Kidney epithelial cell (primary cell): ENCODE data around the gene SMARCD3. TPM values are rescaled to one million over a fixed set of nuclear protein-coding genes. Genes with fewer than 3 reads are reported as not detected.

ENCODE experiments used
- DNase-seq: peaks from one replicate; pipeline ENCODE4 v3.0.0-alpha.2; 2010; ENCODE audit warnings: low read depth
- H3K27me3 ChIP-seq: 2 replicates; pipeline ENCODE4 v1.6.0; 2011; ENCODE audit warnings: low read length; ENCODE audit not compliant: control insufficient read depth, insufficient read depth
- H3K36me3 ChIP-seq: 2 replicates; pipeline ENCODE4 v1.5.1; 2011; ENCODE audit warnings: low read length; ENCODE audit not compliant: control insufficient read depth, insufficient read depth
- H3K4me3 ChIP-seq: 2 replicates; pipeline ENCODE4 v1.5.1; 2011; ENCODE audit warnings: low read depth, mild to moderate bottlenecking, control low read depth, low read length
- CTCF ChIP-seq: IDR thresholded peaks from 2 replicates; pipeline ENCODE4 v1.5.1; 2011; ENCODE audit warnings: mild to moderate bottlenecking, moderate library complexity, low read length, control low read depth, inconsistent platforms; ENCODE audit not compliant: insufficient read depth, poor library complexity, severe bottlenecking
- total RNA-seq: library from RNA; depleted of rRNA; stranded (reverse); fragments of >200 nt; gene quantifications from 2 replicates; pipeline ENCODE4 v1.2.3, GENCODE V29; 2015

Gene SMARCD3
- total RNA-seq, 1 donor from 2014 or later = 28.7 TPM

GRCh38 chr7:151269511-151269910, 21.0 kb upstream of the SMARCD3 start:
- Histone ChIP-seq H3K4me3 (no peak overlapping the region), H3K27me3 (peaks cover 6% of the 10 kb centered on the region), H3K36me3 (no peaks in the 10 kb centered on the region)
- no peak for TF ChIP-seq CTCF
- DNase-seq = no peak

- H3K4me3 ChIP-seq = no peak overlapping the region
- H3K27me3 ChIP-seq = peaks cover 14% of the 10 kb centered on the region
- no peaks in the 10 kb centered on the region for H3K36me3 ChIP-seq
- no peak for DNase-seq
- no peak for TF ChIP-seq CTCF
Observed at GRCh38 chr7:151265351-151265931, 16.9 kb upstream of the SMARCD3 start.

GRCh38 chr7:151264615-151265014, 16.1 kb upstream of the SMARCD3 start:
- TF ChIP-seq CTCF = no peak
- Histone ChIP-seq H3K27me3 (peaks cover 15% of the 10 kb centered on the region), H3K36me3 (no peaks in the 10 kb centered on the region), H3K4me3 (no peak overlapping the region)
- DNase-seq = no peak

- DNase-seq = no peak
- Histone ChIP-seq H3K27me3 (peaks cover 28% of the 10 kb centered on the region), H3K4me3 (no peak overlapping the region), H3K36me3 (no peaks in the 10 kb centered on the region)
- TF ChIP-seq CTCF = no peak
Observed at GRCh38 chr7:151261529-151261928, 13.0 kb upstream of the SMARCD3 start.

GRCh38 chr7:151260883-151261282, 12.4 kb upstream of the SMARCD3 start:
- no peak for TF ChIP-seq CTCF
- no peak overlapping the region for H3K4me3 ChIP-seq
- H3K36me3 ChIP-seq = no peaks in the 10 kb centered on the region
- peaks cover 33% of the 10 kb centered on the region for H3K27me3 ChIP-seq
- DNase-seq = no peak

- peaks cover 35% of the 10 kb centered on the region for H3K27me3 ChIP-seq
- DNase-seq = no peak
- no peaks in the 10 kb centered on the region for H3K36me3 ChIP-seq
- no peak overlapping the region for H3K4me3 ChIP-seq
- TF ChIP-seq CTCF = no peak
Observed at GRCh38 chr7:151260471-151260870, 12.0 kb upstream of the SMARCD3 start.
